ENCODE results near the gene HOXB5. TPM values are rescaled to one million over a fixed set of nuclear protein-coding genes. Genes with fewer than 3 reads are reported as not detected.

Gene HOXB5
- total and polyA plus RNA-seq, 8 donors, result 0.43 to 50.4 (median 2.4) TPM; not detected in 1

- WGBS, 5 donors, result 3 to 5% (median 3%) methylated on average over 62 to 67 of the region's 67 CpGs
- H3K36me3 ChIP-seq, result no peaks in the 10 kb centered on the region
- H3K4me3 ChIP-seq, result peak overlapping the region; percentile 48 to 62 (median 58)
- no peaks in the 10 kb centered on the region for H3K9me3 ChIP-seq
- H3K27ac ChIP-seq, result peak overlapping the region in 4 of 5 donors; percentile 73 to 93 (median 80)
- peak in 1 of 2 donors; percentile 66 for DNase-seq
- intact Hi-C loops (cut with DNase I; ENCODE audit: low total_unique reads), result no loop called here
- peaks cover 10 to 100% (median 100%) of the 10 kb centered on the region in 3 donors for H3K27me3 ChIP-seq
- TF ChIP-seq POLR2A (IDR thresholded peaks at IDR 0.05), result no peak
- peak in 1 of 7 experiments; percentile 7 for TF ChIP-seq CTCF (IDR thresholded peaks at IDR 0.05)
- peaks cover 36 to 67% (median 58%) of the 10 kb centered on the region in 4 donors for H3K4me1 ChIP-seq
These were observed 19.5 kb upstream of the HOXB5 start for GRCh38 chr17:48612854-48613691.

- no peaks in the 10 kb centered on the region for H3K9me3 ChIP-seq
These were observed 18.9 kb upstream of the HOXB5 start for GRCh38 chr17:48612456-48612853.

GRCh38 chr17:48611681-48612455 lies 18.3 kb upstream of the HOXB5 start:
- 6 to 13% (median 9%) methylated on average over 30 to 36 of the region's 36 CpGs for WGBS, 5 donors
- no peak for TF ChIP-seq EP300 (IDR thresholded peaks at IDR 0.05)
- TF ChIP-seq POLR2A (IDR thresholded peaks at IDR 0.05), result no peak
- no peak for TF ChIP-seq POLR2AphosphoS5 (IDR thresholded peaks at IDR 0.05)
- TF ChIP-seq CTCF (IDR thresholded peaks at IDR 0.05), result no peak
- no peak for DNase-seq
- Histone ChIP-seq H3K27ac (peak overlapping the region in 4 of 5 donors; percentile 73 to 93 (median 80)), H3K36me3 (no peaks in the 10 kb centered on the region), H3K4me1 (peaks cover 30 to 59% (median 51%) of the 10 kb centered on the region in 4 donors), H3K27me3 (peaks cover 3 to 100% (median 100%) of the 10 kb centered on the region in 3 donors), H3K4me3 (peak overlapping the region; percentile 48 to 62 (median 58)), H3K9me3 (no peaks in the 10 kb centered on the region)
- intact Hi-C loops (cut with DNase I; ENCODE audit: low total_unique reads), result no loop called here

More at GRCh38 chr17:48612456-48612853, 18.9 kb upstream of the HOXB5 start:
- DNase-seq, result no peak
- peaks cover 30 to 60% (median 53%) of the 10 kb centered on the region in 4 donors for H3K4me1 ChIP-seq
- H3K27ac ChIP-seq, result peak overlapping the region in 4 of 5 donors; percentile 73 to 93 (median 80)
- peak overlapping the region; percentile 48 to 62 (median 58) for H3K4me3 ChIP-seq
- TF ChIP-seq EP300 (IDR thresholded peaks at IDR 0.05) (no peak), POLR2A (IDR thresholded peaks at IDR 0.05) (no peak)
- WGBS, 5 donors, result 4 to 10% (median 6%) methylated on average over 15 of the region's 15 CpGs
- intact Hi-C loops (cut with DNase I; ENCODE audit: low total_unique reads), result no loop called here
- H3K36me3 ChIP-seq, result no peaks in the 10 kb centered on the region
- H3K27me3 ChIP-seq, result peaks cover 4 to 100% (median 100%) of the 10 kb centered on the region in 3 donors

GRCh38 chr17:48611213-48611612 lies 17.6 kb upstream of the HOXB5 start:
- peak overlapping the region in 4 of 5 donors; percentile 73 to 93 (median 80) for H3K27ac ChIP-seq

More at GRCh38 chr17:48611213-48611612, 17.6 kb upstream of the HOXB5 start:
- intact Hi-C loops (cut with DNase I; ENCODE audit: low total_unique reads), result no loop called here
- Histone ChIP-seq H3K9me3 (peaks cover 0 to under 1% (median 0%) of the 10 kb centered on the region in 4 donors), H3K27me3 (peaks cover 3 to 100% (median 100%) of the 10 kb centered on the region in 3 donors), H3K4me3 (peak overlapping the region; percentile 48 to 62 (median 58)), H3K4me1 (peaks cover 30 to 56% (median 51%) of the 10 kb centered on the region in 4 donors), H3K36me3 (no peaks in the 10 kb centered on the region)
- 3 to 9% (median 4%) methylated on average over 15 to 22 of the region's 22 CpGs for WGBS, 5 donors
- DNase-seq, result no peak
- TF ChIP-seq POLR2A (IDR thresholded peaks at IDR 0.05), result no peak
- no peak for TF ChIP-seq POLR2AphosphoS5 (IDR thresholded peaks at IDR 0.05)
- no peak for TF ChIP-seq CTCF (IDR thresholded peaks at IDR 0.05)
- no peak for TF ChIP-seq EP300 (IDR thresholded peaks at IDR 0.05)

All from stomach (tissue), 9 donors.